ENCODE results near the gene RNF112.
"Not testable (repeated sequence)": the region's sequence is repeated elsewhere in the genome, so short reads cannot be mapped to it uniquely, and the experiment has no call there.

RNF112 gene

DNA sequence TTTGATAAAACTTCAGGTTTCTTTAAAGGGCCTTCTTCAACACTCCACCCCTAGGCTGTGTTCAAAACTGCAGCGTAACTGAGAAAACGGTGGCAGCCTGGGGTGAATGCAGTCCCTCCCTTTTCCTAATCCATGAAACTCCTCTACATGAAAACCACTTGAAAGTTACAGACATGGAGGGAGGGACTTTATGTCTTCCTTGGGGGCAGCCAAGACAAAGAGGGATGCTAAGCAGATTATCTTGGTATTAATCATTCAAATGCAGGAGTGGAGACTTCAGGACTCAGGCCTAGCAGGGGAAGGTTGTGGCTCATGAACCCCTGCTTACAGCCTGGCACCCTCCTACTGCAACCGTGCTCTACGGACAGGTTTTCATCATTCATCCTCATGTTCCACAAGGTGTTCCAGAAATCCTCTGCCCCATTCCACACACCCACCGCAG lies 46.8 kb downstream of the RNF112 start:
- POLR2A ChIA-PET, result no interaction called here
- CTCF ChIA-PET, result interaction anchor here (1.0 to 5.3 kb wide), 3 partner anchors 10 to 95 kb away, joined by 3 to 43 read pairs (median 19); partner anchors contain the start of gene B9D1
- no peak for DNase-seq (ENCODE audit: extremely low spot score)
- TF ChIP-seq CTCF (IDR thresholded peaks at IDR 0.05; ENCODE audit: control extremely low read depth, extremely low read depth, low read depth, missing control alignments), result no peak

GRCh38 chr17:19458481-19458880 lies 47.4 kb downstream of the RNF112 start:
- DNase-seq (ENCODE audit: extremely low spot score); POLR2A ChIA-PET: not testable (repeated sequence)
- CTCF ChIA-PET, result interaction anchor here (0.8 to 5.3 kb wide), 3 partner anchors 11 to 309 kb away, joined by 3 to 43 read pairs (median 3); no protein-coding TSS in a partner anchor

DNA sequence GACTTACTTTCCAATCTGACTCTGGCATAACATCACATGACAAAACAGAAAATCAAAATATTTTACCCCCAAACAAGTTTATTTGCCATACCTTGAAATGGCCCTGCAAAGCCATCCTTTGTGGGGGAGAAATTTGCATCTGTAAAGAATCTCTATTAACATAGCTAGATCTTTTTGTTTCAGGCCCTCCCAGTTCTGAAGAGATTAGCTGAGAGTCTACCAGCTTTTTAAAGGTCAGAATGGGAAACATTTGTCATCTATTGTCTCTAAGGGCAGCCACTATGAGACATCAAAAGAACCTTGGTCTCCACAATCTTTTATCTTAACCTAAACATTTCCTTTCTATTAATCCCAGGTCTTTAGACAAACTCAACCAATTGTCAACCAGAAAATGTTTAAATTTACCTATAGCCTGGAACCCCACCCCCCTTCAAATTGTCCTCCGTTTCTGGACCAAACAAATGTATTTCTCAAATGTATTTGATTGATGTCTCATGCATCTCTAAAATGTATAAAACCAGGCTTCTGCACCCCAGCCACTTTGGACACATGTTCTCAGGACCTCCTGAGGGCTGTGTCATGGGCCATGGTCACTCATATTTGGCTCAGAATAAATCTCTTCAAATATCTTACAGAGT lies 48.1 kb downstream of the RNF112 start:
- DNase-seq (ENCODE audit: extremely low spot score); POLR2A ChIA-PET: not testable (repeated sequence)
- CTCF ChIA-PET, result interaction anchor here (0.8 to 5.3 kb wide), 3 partner anchors 11 to 308 kb away, joined by 3 to 43 read pairs (median 3); no protein-coding TSS in a partner anchor

DNA sequence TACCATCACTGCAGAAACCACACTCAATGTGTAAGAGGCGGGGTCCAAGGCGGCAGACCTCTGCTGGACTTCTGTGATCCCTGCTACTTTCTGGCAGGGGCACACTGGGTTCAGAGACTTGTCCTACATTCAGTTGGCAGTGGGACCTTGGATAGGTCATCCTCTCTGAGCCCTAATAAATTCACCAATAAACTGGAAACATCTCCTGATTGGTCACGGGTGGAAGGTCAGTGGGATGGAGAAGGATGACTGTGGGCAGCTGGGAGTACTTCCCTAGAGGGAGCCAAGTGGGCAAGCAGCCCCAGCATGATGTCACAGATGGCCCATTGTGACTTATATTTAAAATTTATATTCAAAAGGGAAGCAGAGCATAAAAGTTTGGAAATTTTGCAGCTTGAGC lies 49.7 kb downstream of the RNF112 start:
- POLR2A ChIA-PET, result no interaction called here

DNA sequence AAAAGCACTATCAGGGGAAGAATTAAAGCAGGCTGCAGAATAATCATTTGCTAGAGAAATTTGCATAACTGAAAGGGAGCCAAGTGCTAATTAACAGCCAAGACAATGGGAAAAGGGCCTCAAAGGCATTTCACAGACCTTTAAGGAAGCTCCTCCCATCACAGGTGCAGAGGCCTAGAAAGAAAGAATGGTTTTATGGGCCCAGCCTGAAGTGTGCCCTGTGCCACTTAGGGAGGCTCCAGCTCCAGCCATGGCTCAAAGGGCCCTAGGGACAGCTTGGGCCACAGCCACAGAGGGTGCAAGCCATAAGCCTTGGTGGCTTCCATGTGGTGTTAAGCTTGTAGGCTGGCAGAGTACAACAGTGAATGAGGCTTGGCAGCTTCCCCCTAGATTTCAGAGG lies 50.1 kb downstream of the RNF112 start:
- POLR2A ChIA-PET, result no interaction called here
- no peak for TF ChIP-seq CTCF (IDR thresholded peaks at IDR 0.05; ENCODE audit: control extremely low read depth, extremely low read depth, low read depth, missing control alignments)
- DNase-seq (ENCODE audit: extremely low spot score), result no peak
- CTCF ChIA-PET, result interaction anchor here (2.6 to 2.9 kb wide), 2 partner anchors 13 to 98 kb away, joined by 10 to 18 read pairs; partner anchors contain the start of gene B9D1

More for the DNA sequence above, 49.7 kb downstream of the RNF112 start:
- CTCF ChIA-PET, result interaction anchor here (2.9 to 5.3 kb wide), 2 partner anchors 13 to 97 kb away, joined by 10 to 43 read pairs; partner anchors contain the start of gene B9D1
- DNase-seq (ENCODE audit: extremely low spot score), result no peak
- TF ChIP-seq CTCF (IDR thresholded peaks at IDR 0.05; ENCODE audit: control extremely low read depth, extremely low read depth, low read depth, missing control alignments), result no peak

DNA sequence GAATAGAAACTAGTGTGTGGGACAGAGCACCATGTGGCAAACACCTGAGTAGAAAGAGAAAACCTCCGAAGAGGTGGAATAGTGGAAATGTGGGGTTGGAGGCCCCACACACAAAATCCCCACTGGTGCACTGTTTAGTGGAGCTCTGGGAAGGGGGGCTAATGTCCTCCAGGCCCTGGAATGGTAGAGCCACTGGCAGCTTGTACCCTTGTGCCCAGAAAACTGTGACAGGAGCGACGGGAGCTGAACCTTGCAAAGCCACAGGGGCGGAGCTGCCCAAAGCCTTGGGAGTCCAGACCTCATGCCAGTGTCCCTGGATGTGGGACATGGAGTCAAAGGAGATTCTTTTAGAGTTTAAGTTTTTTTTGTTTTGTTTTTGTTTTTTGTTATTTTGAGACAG lies 50.6 kb downstream of the RNF112 start:
- POLR2A ChIA-PET, result no interaction called here
- no peak for DNase-seq (ENCODE audit: extremely low spot score)
- CTCF ChIA-PET, result interaction anchor here (2.6 to 2.9 kb wide), 2 partner anchors 14 to 98 kb away, joined by 10 to 18 read pairs; partner anchors contain the start of gene B9D1
- TF ChIP-seq CTCF (IDR thresholded peaks at IDR 0.05; ENCODE audit: control extremely low read depth, extremely low read depth, low read depth, missing control alignments), result no peak

DNA sequence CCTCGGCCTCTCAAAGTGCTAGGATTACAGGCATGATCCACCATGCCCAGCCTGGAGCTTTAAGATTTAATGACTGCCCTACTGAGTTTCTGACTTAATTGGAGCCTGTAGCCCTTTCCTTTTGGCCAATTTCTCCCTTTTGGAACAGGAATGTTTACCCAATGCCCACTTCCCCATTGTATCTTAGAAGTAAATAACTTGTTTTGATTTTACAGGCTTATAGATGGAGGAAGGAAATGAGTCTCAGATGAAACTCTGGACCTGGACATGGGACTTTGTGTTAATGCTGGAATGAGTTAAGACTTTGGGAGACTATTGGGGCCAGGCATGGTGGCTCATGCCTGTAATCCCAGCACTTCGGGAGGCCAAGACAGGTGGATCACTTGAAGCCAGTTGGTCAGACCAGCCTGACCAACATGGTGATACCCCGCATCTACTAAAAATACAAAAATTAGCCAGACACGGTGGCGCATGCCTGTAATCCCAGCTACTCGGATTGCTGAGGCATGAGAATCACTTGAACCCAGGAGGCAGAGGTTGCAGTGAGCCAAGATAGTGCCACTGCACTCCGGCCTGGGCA lies 51.5 kb downstream of the RNF112 start:
- DNase-seq (ENCODE audit: extremely low spot score); POLR2A ChIA-PET: not testable (repeated sequence)
- CTCF ChIA-PET, result interaction anchor here (2.6 to 2.9 kb wide), 2 partner anchors 15 to 99 kb away, joined by 10 to 18 read pairs; partner anchors contain the start of gene B9D1
